Raji (cell line): ENCODE data around the gene SEMA4G.

ENCODE experiments used
- POLR2A ChIP-seq: IDR thresholded peaks from 2 replicates; pipeline ENCODE4 v1.6.1; 2011; ENCODE audit warnings: low read depth, low read length, control low read depth; ENCODE audit not compliant: insufficient read depth

Gene SEMA4G

DNA sequence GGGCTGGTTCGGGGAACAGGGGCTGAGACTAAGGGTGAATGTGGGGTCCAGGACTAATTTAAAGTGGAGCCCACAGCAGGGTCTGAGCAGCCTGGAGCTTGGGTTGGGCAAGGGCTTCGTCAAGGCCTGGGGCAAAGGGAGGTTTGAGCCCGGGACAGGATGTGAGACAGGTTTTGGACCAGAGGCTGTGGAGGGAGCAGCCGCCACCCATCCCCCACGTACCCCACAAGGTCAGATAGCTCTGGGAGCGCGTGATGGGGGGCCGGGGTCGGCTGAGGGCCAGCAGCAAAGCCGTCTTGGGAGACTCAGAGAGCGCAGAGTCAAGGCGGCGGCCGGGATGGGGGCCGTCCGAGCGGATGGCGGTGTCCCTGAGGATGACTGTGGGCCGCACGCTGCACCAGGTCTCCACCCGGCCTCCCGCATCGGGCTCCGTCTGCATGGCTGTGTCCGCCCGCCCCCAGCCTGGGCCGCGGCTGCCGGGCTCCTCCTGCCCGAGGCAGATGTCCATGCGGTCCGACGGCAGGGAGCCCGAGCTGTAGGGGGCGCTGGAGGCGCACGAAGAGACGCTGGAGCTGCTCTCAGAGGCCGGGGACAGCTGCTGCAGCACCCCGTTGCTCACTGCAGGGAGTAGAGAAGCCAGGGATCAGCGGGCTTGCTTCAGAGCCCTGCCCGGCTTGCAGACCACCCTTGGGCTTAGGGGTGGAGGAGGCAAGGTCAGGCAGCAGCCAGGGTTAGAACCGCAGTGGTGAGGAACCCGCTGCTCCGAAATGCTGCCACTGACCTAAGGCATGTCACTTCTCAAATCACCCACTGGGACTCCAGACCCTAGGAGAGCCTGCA, 49.5 kb downstream of the SEMA4G start:
- TF ChIP-seq POLR2A = no peak
